Adrenal gland (tissue), 5 donors: ENCODE results near the gene PRKCE.

ENCODE experiments used
- POLR2A ChIP-seq, 2 donors: fragments of 450-650 bp; IDR thresholded peaks; one replicate each; pipeline ENCODE4 v1.6.1; 2017; ENCODE audit warnings: antibody characterized with exemption in 2 of 2, mild to moderate bottlenecking in 2 of 2, moderate library complexity in 1 of 2
- TF ChIP-seq, protein P1 (sequence below), 6 experiments: fragments of 450-650 bp in 4 of 6; fragments of 200-600 bp in 2 of 6; sonication (generic) in 1 of 6; IDR thresholded peaks; 1 replicate in 5 of 6; 2 replicates in 1 of 6; pipeline versions ENCODE4 v1.5.1 to v1.8.0; 2016 to 2021; ENCODE audit warnings: antibody characterized with exemption in 6 of 6, mild to moderate bottlenecking in 2 of 6, moderate library complexity in 1 of 6
- donor health status: DM: no; HTN: no; CAD: no.

- TF ChIP-seq, protein P1, sequence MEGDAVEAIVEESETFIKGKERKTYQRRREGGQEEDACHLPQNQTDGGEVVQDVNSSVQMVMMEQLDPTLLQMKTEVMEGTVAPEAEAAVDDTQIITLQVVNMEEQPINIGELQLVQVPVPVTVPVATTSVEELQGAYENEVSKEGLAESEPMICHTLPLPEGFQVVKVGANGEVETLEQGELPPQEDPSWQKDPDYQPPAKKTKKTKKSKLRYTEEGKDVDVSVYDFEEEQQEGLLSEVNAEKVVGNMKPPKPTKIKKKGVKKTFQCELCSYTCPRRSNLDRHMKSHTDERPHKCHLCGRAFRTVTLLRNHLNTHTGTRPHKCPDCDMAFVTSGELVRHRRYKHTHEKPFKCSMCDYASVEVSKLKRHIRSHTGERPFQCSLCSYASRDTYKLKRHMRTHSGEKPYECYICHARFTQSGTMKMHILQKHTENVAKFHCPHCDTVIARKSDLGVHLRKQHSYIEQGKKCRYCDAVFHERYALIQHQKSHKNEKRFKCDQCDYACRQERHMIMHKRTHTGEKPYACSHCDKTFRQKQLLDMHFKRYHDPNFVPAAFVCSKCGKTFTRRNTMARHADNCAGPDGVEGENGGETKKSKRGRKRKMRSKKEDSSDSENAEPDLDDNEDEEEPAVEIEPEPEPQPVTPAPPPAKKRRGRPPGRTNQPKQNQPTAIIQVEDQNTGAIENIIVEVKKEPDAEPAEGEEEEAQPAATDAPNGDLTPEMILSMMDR (IDR thresholded peaks at IDR 0.05), result no peak
- no peak for TF ChIP-seq POLR2A (IDR thresholded peaks at IDR 0.05)
Observed at GRCh38 chr2:45852450-45853150, 201.1 kb downstream of the PRKCE start.
